Thyroid gland (tissue), 4 donors: ENCODE measurements around the gene IFITM1.
"Not testable (repeated sequence)": the region's sequence is repeated elsewhere in the genome, so short reads cannot be mapped to it uniquely, and the experiment has no call there.

Experiments
- CTCF ChIP-seq, 6 experiments: fragments of 200-600 bp in 3 of 6; fragments of 450-650 bp in 3 of 6; sonication (generic) in 3 of 6; IDR thresholded peaks; one replicate each; pipeline ENCODE4 v1.5.1; 2016 to 2019; ENCODE audit warnings: antibody characterized with exemption in 6 of 6, mild to moderate bottlenecking in 2 of 6, inconsistent platforms in 1 of 6, moderate library complexity in 1 of 6
- POLR2A ChIP-seq, 2 donors: fragments of 450-650 bp; IDR thresholded peaks; one replicate each; pipeline ENCODE4 v1.6.1; 2017; ENCODE audit warnings: antibody characterized with exemption in 2 of 2, mild to moderate bottlenecking in 2 of 2, moderate library complexity in 1 of 2

GRCh38 chr11:318405-319120 lies 4.7 kb downstream of the IFITM1 start:
- not testable (repeated sequence) for TF ChIP-seq CTCF, POLR2A (IDR thresholded peaks at IDR 0.05)
